ENCODE measurements around the gene MEIS2.

Gene MEIS2

DNA sequence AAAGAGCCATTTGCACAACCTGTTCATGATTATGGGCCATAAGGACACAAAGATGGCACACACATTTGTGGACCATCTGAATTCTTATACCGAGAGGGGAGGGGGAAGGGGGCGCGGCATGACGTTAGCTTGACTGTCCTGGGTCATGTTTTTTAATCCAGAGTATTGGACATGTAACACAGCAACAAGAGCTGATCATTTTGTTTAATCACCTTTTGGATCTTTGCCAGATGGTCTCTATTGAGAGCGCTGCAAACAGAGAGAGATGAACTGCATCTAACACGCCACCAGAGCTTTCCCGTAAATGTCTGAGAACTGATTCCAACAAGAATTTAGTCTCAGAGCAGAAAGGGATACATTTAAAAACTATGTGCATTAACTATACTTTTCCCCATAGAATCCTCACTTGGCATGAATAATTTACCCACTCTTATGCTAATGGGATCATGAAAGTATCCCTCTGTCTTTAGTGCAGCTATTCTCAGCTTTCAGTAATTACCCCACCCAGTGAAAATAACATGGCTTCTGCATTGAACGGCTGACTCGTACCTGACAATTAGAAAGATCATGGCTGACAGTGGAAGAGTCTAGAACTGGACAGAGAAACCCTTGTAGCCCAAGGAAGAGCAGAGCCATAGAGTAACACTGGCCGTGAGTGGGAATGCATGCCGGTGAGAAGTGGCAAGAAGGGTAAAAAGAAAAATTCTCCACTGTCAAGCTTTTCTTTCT, 22.6 kb downstream of the MEIS2 start:
- DNase-seq (ENCODE audit: low read depth in 1 of 2, low spot score in 1 of 2) = no peak

GRCh38 chr15:37076543-37076942, 23.8 kb downstream of the MEIS2 start:
- no peak for DNase-seq (ENCODE audit: low read depth in 1 of 2, low spot score in 1 of 2)

DNA sequence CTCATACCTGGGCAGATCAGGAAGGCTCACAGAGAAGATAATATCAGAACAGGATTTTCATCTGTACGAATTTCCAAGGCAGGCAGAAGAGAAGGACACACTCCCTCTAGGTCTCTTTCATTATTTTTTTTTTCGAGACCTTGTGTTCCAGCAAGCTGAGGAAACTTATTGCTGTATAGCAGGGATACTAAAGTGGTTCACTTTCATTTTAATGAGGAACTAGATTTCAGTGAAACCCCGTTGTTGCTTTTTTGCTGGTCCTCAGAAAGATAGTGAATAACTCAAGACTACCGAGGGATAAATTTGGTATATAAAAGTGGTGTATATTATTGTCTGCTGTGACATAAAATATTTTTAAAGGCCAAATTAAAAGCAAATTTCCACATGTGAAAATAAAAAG, 24.6 kb downstream of the MEIS2 start:
- no peak for DNase-seq (ENCODE audit: low read depth in 1 of 2, low spot score in 1 of 2)

DNA sequence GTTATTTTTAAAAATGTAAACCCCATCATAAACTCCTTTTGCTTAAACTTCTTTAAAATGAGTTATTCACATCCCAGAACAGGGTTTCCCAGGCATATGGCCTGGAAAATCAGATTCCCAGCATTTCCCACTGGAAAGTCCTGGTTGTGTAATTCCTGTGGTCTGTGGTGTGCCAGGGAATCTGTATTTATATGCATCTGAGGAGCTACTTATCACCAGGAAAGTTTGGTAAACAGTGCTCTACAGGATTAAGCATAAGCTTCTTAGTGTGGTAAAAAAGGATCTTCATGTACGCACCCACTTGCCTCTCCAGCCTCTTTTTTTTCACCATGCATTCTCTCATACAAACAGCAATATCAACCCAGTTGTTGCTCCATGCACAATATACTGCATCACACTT, 28.2 kb downstream of the MEIS2 start:
- DNase-seq (ENCODE audit: low read depth in 1 of 2, low spot score in 1 of 2) = no peak

- no peak for DNase-seq (ENCODE audit: low read depth in 1 of 2, low spot score in 1 of 2)
These were observed 29.2 kb downstream of the MEIS2 start for GRCh38 chr15:37071134-37071533.

- DNase-seq (ENCODE audit: low read depth in 1 of 2, low spot score in 1 of 2) = no peak
These were observed 29.7 kb downstream of the MEIS2 start for GRCh38 chr15:37070686-37071085.

DNA sequence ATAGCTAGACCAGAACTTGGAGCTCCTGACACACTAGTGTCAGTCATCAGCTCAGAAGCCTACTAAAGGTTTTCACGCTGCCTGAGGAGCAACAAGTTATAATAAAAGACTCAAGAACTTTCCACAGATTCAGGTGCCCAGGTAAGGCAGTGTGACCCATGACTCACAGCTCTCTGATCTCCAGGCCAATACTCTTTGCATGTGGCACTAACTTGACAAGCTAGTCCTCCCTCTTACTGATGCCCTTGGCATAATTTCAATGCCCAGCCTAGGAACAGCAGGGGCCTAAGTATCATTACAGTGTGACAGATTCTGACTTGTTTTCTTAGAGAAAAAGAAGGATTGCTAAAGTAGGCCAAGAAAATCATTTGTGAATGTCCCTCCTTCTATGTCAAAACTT, 38.4 kb downstream of the MEIS2 start:
- DNase-seq (ENCODE audit: low read depth in 1 of 2, low spot score in 1 of 2) = no peak

DNA sequence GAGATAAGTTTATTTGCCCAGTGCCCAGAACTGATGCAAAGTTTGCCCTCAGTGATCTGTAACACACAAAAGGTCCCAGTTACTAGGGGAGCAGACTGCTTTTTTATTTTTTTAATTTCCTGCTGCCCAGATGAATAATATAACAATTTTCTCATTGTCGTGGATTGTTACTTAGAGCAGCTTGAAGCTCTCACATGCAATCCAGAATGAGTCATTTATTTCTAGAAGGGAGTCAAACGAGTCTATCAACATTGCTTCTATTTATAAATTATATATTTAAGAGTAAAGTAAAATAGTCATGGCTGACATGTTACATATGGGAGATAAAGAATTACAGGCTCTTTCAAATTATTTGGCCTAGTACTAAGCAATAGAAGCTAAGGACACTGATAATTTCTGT, 41.3 kb downstream of the MEIS2 start:
- DNase-seq (ENCODE audit: low read depth in 1 of 2, low spot score in 1 of 2) = no peak

DNA sequence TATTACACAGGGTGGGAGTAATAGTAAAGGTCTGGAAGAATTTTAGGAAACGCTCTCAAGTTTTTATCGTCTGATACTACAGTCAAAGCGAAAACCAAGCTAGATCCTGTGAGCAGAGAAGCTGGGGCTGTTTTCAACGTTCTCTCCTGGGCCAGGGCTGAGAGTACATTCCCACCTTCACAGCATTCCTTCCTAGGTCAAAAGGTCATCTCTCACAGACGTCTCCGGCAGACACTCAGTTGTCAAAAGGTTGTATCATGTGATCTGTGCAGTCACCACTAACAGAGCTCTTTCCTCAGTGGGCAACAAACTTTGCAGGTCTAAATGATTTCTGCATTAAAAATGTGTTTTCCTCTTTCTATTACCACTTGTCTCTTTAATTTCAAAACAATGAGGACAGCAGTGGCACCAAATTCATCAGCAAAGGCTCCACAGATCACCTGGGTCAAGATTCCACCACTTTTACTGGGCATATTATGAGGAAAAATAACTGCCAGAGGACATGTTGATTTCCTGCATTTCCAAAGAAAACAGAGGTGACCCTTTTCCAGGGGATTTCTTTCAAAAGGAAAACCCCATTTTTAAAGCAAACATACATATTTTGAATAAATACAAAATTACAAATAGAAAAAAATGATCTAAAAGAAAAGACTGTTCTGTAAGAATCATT, 41.9 kb downstream of the MEIS2 start:
- no peak for DNase-seq (ENCODE audit: low read depth in 1 of 2, low spot score in 1 of 2)

GRCh38 chr15:37057831-37058230, 42.5 kb downstream of the MEIS2 start:
- DNase-seq (ENCODE audit: low read depth in 1 of 2, low spot score in 1 of 2) = no peak

GRCh38 chr15:37057256-37057655, 43.1 kb downstream of the MEIS2 start:
- no peak for DNase-seq (ENCODE audit: low read depth in 1 of 2, low spot score in 1 of 2)

GRCh38 chr15:37056177-37057121, 43.9 kb downstream of the MEIS2 start:
- no peak for DNase-seq (ENCODE audit: low read depth in 1 of 2, low spot score in 1 of 2)

DNA sequence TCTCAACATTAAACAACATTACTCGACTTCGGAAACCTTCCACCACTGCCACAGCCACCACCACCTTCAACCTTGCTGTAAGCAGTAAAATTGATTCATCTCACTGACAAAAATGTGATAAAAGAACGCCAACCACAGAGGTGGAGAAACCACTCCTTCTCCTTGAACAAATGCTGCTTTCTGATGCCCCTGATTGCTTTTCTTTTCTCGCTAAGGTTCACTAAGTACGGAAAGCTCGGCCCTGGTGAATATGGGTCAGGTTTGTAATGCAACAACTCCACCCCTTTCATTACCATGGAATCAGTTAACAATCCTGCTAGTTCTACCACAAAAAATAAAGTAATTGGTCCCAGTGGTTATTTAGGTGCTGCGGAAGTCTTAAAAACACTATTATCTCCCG, 44.9 kb downstream of the MEIS2 start:
- no peak for DNase-seq (ENCODE audit: low read depth in 1 of 2, low spot score in 1 of 2)

DNA sequence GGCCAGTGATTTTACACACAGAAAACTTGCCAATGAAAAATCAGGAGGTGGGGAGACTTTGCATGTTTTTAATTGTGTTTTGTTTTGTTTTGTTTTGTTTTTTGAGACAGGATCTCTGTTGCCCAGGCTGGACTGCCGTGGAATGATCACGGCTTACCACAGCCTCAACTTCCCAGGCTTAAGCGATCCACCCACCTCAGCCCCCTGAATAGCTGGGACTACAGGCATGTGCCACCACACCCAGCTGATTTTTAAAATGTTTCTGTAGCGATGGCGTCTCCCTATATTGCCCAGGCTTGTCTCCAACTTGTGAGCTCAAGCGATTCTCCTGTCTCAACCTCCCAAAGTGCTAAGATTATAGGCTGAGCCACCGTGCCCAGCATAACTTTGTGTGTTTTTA, 46.0 kb downstream of the MEIS2 start:
- DNase-seq (ENCODE audit: low read depth in 1 of 2, low spot score in 1 of 2) = no peak

- DNase-seq (ENCODE audit: low read depth in 1 of 2, low spot score in 1 of 2) = no peak
These were observed 47.2 kb downstream of the MEIS2 start for GRCh38 chr15:37053166-37053565.

- DNase-seq (ENCODE audit: low read depth in 1 of 2, low spot score in 1 of 2) = no peak
These were observed 50.0 kb downstream of the MEIS2 start for GRCh38 chr15:37050345-37050744.

GRCh38 chr15:37046876-37047614, 53.3 kb downstream of the MEIS2 start:
- DNase-seq (ENCODE audit: low read depth in 1 of 2, low spot score in 1 of 2) = no peak

DNA sequence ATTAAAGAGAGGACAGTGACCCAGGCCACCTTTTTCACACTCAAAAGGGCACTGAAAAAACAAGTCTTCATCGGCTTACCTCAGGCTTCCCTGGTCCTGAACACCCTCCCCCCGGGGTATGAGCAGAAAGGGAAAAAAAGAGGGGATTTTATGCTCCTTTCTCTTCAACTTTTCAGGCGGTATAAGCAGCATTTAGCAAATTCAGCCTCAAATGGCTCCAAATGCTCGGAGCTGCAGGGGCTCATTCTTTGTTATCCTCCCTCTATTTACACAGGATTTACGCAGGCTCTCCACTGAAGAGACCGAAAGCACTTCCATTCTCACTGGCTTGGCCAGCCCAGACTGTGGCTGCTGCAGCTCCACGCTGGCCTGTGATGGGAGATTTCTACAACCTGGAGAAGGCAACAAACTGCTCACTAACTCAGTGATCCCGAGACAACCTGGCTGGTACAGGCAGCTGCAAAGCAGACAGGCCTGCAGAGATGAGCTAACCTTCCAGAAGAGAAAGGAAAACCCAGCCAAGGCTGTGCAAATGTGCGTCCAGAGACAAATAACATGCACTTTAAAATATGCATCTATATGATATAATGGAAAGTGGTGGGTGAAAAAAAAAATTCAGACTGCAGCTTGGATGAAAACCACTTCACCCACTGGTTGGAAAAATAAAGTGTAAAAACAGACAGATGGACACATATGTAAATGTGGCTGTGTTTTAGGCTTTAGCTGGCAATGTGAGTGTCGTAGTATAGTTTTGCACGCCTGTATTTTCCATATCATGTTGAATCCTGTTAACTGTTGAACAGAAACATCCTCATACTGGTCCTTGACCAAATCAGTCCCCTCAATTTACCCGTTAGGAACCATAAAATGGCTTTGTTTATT, 54.2 kb downstream of the MEIS2 start:
- DNase-seq (ENCODE audit: low read depth in 1 of 2, low spot score in 1 of 2) = no peak

DNA sequence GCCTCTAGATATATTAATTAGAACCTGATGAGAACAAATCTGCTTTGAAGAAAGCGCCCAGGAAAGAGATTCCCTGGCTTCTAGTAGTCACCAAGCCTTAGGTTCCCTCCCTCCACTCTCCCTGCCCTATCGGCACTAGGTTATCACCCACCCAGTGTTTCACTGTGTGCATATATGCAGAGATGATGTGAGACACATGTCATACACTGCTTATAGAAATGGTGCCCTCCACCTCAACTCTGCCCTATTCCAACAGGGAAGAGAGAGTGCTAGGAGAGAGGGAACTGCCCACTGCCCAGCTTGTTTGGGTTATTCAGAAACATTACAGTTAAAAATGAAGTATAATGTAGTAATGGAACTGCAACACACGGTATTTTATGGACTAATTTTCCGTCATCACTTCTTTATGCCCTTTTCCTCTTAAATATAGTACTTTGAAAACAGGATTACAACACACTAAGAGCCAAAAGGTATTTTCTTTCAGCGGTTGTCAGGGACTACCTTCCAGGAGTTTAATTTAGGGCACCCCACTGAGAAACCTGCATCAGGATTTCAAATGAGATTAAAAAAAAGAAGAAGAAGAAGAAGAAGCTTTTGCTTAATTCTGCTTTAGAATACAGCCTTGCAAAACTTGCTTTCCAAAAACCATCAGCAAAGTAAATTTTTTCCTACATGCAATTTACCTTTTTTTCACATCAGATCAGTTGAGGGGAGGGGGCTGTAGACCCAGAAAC, 55.3 kb downstream of the MEIS2 start:
- no peak for DNase-seq (ENCODE audit: low read depth in 1 of 2, low spot score in 1 of 2)

DNA sequence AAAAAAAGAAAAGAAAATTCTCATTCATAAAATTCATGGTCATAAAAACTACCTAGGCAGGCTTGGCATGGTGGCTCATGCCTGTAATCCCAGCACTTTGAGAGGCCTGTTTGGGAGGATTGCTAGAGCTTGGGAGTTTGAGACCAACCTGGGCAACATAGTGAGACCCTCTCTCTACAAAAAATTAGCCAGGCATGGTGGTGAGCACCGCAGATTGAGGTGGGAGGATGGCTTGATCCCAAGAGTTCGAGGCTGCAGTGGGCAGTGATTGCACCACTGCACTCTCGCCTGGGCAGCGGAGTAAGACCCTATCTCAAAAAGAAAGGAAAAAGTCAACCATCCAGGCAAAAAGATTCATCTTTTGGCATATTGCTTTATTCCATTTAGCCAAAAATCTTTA, 58.5 kb downstream of the MEIS2 start:
- no peak for DNase-seq (ENCODE audit: low read depth in 1 of 2, low spot score in 1 of 2)
